Measurements from ENCODE around the gene TMEM106B.
"Not testable (repeated sequence)": the region's sequence is repeated elsewhere in the genome, so short reads cannot be mapped to it uniquely, and the experiment has no call there.

The TMEM106B gene

DNA sequence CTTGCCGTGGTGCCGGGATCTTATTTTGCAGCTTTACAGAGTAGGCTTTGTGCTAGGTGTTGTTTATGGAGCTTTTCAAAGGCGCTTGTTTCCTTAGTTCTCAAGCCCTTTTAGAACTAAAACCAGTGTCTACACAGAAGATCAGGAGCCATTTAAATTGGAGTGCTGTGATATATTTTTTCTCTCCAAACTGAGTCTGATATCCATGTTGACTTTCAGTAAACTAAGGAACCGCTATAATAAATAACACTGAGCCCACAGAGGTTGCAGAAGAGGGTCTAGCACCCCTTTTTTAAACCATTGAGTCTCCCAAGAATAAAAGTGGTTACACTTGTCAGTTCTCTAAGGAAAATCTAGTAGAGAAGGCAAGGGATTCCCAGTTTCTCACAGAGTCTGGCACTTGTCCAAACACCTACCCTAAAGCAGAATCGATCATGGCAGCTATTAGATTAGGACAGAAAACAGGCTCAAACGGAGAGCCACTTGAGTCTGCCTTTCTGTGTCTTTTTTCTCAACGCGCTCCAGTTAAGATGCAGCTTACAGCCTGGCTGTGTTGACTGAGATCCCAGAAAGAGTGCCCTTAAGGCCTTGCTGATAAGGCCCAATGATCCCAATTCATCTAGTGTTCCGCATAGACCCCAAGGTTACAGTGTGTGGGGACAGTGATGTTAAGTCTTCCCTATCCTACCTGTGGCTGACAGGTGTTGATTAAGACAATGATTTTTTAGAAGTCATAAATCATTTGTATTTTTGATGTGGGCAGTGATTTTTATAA is 804 bp downstream of the TMEM106B start:
- H3K36me3 Mint-ChIP-seq (ENCODE audit: low read depth): peaks cover 23% of the 10 kb centered on the region
- no peaks in the 10 kb centered on the region for H3K9me3 Mint-ChIP-seq
- ATAC-seq (no peak), DNase-seq (no peak)
- peak overlapping the region; percentile 94 for H3K27ac Mint-ChIP-seq
- H3K4me3 Mint-ChIP-seq: peak overlapping the region; percentile 97
- H3K27me3 Mint-ChIP-seq: peaks cover 5% of the 10 kb centered on the region
- peaks cover 44% of the 10 kb centered on the region for H3K4me1 Mint-ChIP-seq

DNA sequence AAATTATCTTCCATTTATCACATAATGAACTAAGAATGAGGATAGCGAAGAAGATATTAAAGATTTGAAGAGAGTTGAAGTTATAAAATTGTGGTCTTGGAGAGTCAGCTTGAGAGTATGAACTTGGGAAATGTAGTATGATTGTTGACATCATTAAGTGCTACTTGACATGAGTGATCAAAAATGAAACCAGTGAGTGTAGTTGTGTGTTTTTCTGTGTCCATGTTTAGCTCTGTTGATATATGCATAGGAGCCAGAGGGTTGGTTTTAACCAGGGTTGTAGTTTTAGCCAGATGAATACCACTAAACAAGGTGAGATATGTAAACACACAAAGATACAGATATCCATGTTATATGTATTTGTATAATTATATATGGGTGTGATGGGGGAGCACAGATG is 6.2 kb downstream of the TMEM106B start:
- Mint-ChIP-seq H3K36me3 (ENCODE audit: low read depth) (peaks cover 58% of the 10 kb centered on the region), H3K4me3 (no peak overlapping the region), H3K9me3 (no peaks in the 10 kb centered on the region), H3K27me3 (no peaks in the 10 kb centered on the region), H3K27ac (no peak overlapping the region), H3K4me1 (peaks cover 50% of the 10 kb centered on the region)
- DNase-seq: no peak
- ATAC-seq: no peak

DNA sequence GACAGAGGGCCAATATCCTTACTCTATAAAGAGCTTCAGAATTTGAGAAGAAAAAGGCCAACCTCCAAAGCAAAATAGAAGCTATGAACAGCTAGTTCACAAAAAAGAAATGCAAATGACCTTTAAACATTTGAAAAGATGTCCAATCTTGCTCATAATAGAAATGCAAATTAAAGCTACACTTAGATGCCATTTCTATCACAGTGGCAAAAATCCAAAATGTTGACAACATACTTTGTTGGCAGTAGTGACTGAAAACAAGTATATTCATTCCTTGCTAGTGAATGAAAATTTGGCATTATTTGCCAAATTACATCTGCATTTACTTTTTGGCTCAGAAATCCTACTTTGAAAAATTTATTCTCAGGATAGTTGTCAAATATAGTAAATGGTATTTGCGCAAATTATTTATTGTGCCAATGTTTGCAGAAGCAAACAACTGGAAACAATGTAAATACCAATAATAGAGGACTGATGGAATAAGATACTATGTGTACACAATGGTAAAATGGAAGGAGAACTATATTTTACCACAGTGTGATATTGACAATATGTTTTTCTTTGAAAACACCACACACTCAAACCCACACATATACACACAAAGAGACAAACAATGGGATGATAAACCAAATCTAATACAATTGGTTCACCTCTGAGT is 9.4 kb downstream of the TMEM106B start:
- peaks cover 76% of the 10 kb centered on the region for H3K36me3 Mint-ChIP-seq (ENCODE audit: low read depth)
- no peaks in the 10 kb centered on the region for H3K27me3 Mint-ChIP-seq
- H3K4me3 Mint-ChIP-seq: no peak overlapping the region
- peaks cover 7% of the 10 kb centered on the region for H3K9me3 Mint-ChIP-seq
- ATAC-seq: no peak
- H3K27ac Mint-ChIP-seq: no peak overlapping the region
- no peak for DNase-seq
- peaks cover 49% of the 10 kb centered on the region for H3K4me1 Mint-ChIP-seq

DNA sequence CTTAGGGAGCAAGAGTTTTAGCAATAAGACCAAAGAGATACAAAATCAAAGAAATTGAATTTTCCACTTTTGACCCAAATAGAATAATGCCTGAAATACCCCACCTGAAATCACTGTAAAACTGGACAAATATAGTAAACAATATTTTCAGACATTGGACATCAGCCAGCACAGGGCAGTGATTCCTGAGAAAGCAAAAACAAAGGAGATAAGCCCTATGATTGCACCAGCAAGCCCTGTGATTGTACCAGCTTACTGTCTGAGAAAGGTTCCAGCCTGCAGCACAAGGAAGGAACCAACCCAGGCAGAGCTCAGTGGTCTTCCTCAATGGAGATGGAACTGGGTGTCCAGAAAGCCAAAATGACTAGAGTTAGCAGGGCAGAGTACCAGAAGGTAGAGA is 10.3 kb downstream of the TMEM106B start:
- ATAC-seq (no peak), DNase-seq (no peak)
- Mint-ChIP-seq H3K4me3 (no peak overlapping the region), H3K27ac (peak overlapping the region; percentile 47), H3K36me3 (ENCODE audit: low read depth) (peaks cover 77% of the 10 kb centered on the region), H3K4me1 (peaks cover 51% of the 10 kb centered on the region), H3K9me3 (peaks cover 14% of the 10 kb centered on the region), H3K27me3 (no peaks in the 10 kb centered on the region)

- peak overlapping the region; percentile 59 for H3K4me3 Mint-ChIP-seq
- peaks cover 16% of the 10 kb centered on the region for H3K9me3 Mint-ChIP-seq
- peaks cover 43% of the 10 kb centered on the region for H3K4me1 Mint-ChIP-seq
- peak overlapping the region; percentile 89 for H3K27ac Mint-ChIP-seq
- no peak for ATAC-seq
- peaks cover 66% of the 10 kb centered on the region for H3K36me3 Mint-ChIP-seq (ENCODE audit: low read depth)
- H3K27me3 Mint-ChIP-seq: no peaks in the 10 kb centered on the region
- DNase-seq: no peak
Observed at GRCh38 chr7:12222889-12223579, 11.9 kb downstream of the TMEM106B start.

GRCh38 chr7:12225017-12225416 is 13.9 kb downstream of the TMEM106B start:
- peaks cover 43% of the 10 kb centered on the region for H3K4me1 Mint-ChIP-seq

DNA sequence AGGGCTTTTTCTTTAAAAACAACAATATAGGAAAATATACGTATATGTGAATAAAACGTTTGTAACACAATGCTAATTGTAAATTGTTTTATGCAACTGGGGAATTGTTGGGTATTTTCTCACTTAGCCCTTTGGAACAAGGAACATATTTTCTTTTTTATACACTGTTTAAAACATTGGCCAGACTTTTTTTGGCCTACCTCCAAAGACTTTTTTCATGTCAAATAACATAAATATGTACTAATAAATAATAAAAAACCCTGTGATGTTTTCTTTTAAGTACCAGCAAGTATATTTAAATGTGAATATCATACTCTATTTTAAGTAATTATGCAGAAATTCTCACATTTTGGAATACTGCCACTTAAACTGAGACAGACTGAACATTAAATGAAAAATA is 15.7 kb downstream of the TMEM106B start:
- Mint-ChIP-seq H3K4me1 (peaks cover 35% of the 10 kb centered on the region), H3K4me3 (no peak overlapping the region), H3K27ac (no peak overlapping the region), H3K9me3 (peaks cover 16% of the 10 kb centered on the region), H3K27me3 (no peaks in the 10 kb centered on the region), H3K36me3 (ENCODE audit: low read depth) (peaks cover 48% of the 10 kb centered on the region)
- ATAC-seq: no peak
- no peak for DNase-seq

More at GRCh38 chr7:12225017-12225416, 13.9 kb downstream of the TMEM106B start:
- peaks cover 16% of the 10 kb centered on the region for H3K9me3 Mint-ChIP-seq
- H3K36me3 Mint-ChIP-seq (ENCODE audit: low read depth): peaks cover 56% of the 10 kb centered on the region
- not testable (repeated sequence) for H3K27me3 Mint-ChIP-seq, ATAC-seq, DNase-seq, H3K4me3 Mint-ChIP-seq, H3K27ac Mint-ChIP-seq

DNA sequence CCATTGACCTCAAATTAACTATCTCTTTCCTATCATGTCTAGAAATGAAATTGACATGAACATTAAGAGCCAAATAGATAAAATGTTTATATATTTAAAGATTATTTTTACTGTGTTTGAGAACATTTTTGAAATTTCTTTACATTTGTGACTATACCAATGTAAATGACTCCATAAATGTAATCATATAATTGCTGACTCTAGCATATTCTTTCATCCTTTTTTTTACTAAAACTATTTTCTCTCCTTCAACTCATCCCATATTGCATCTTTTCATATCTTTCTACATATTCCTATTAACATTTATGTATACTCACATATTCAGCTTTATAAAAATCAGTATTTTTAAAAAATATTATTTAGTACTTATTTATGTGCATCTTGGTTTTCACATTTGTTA is 16.9 kb downstream of the TMEM106B start:
- no peak for DNase-seq
- peaks cover 11% of the 10 kb centered on the region for H3K9me3 Mint-ChIP-seq
- H3K36me3 Mint-ChIP-seq (ENCODE audit: low read depth): peaks cover 45% of the 10 kb centered on the region
- no peaks in the 10 kb centered on the region for H3K27me3 Mint-ChIP-seq
- peaks cover 23% of the 10 kb centered on the region for H3K4me1 Mint-ChIP-seq
- no peak overlapping the region for H3K4me3 Mint-ChIP-seq
- no peak overlapping the region for H3K27ac Mint-ChIP-seq
- no peak for ATAC-seq

- H3K4me1 Mint-ChIP-seq: peaks cover 17% of the 10 kb centered on the region
- H3K4me3 Mint-ChIP-seq: no peak overlapping the region
- DNase-seq (no peak), ATAC-seq (no peak)
- H3K36me3 Mint-ChIP-seq (ENCODE audit: low read depth): peaks cover 44% of the 10 kb centered on the region
- no peak overlapping the region for H3K27ac Mint-ChIP-seq
- H3K9me3 Mint-ChIP-seq: peaks cover 11% of the 10 kb centered on the region
- H3K27me3 Mint-ChIP-seq: no peaks in the 10 kb centered on the region
Observed at GRCh38 chr7:12229046-12229445, 18.0 kb downstream of the TMEM106B start.

DNA sequence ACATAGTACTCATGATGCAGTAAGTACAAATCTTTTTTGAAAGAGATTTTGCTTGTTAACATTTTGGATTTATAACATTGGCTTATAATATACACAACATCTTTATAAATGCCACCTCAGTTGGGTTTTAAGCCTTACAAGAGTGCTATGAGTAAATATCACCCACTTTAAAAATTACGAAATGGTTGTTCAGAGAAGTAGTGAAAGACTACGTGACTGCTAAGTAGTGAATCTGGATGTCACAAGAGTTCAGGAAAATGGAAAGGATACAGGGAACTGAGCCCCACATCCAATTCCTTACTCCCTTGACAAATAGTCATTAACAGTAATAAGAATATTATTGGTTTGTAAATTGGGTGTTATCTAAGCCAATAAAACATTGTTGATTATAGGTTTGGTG is 20.0 kb downstream of the TMEM106B start:
- peaks cover 4% of the 10 kb centered on the region for H3K9me3 Mint-ChIP-seq
- no peak for DNase-seq
- H3K36me3 Mint-ChIP-seq (ENCODE audit: low read depth): peaks cover 26% of the 10 kb centered on the region
- H3K4me1 Mint-ChIP-seq: peaks cover 16% of the 10 kb centered on the region
- ATAC-seq: no peak
- no peaks in the 10 kb centered on the region for H3K27me3 Mint-ChIP-seq
- no peak overlapping the region for H3K27ac Mint-ChIP-seq
- H3K4me3 Mint-ChIP-seq: no peak overlapping the region

DNA sequence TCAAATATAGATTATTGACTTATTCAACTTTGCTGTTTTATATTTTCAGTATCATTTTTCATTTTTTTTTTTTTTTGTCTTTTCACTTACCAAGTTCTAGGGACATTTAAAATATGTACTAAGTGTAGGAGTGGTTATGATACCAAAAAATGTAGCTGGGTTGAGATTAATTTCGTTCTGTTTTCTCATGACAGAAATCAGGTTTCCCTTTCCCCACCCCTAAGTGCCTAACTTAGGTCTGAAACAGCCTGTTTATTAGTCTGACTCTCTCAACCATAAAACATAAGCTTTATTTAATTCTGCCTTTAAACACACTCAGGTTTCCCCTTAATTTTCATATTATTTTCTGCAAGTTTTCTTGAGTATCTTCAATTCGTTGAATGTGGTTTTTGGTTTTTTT is 22.1 kb downstream of the TMEM106B start:
- Mint-ChIP-seq H3K36me3 (ENCODE audit: low read depth) (peaks cover 34% of the 10 kb centered on the region), H3K27me3 (no peaks in the 10 kb centered on the region), H3K27ac (no peak overlapping the region), H3K4me1 (peaks cover 11% of the 10 kb centered on the region), H3K9me3 (peaks cover 9% of the 10 kb centered on the region), H3K4me3 (no peak overlapping the region)
- ATAC-seq (no peak), DNase-seq (no peak)

GRCh38 chr7:12234334-12234865 is 23.3 kb downstream of the TMEM106B start:
- ATAC-seq (no peak), DNase-seq (no peak)
- Mint-ChIP-seq H3K9me3 (peaks cover 18% of the 10 kb centered on the region), H3K4me1 (peaks cover 14% of the 10 kb centered on the region), H3K4me3 (no peak overlapping the region), H3K36me3 (ENCODE audit: low read depth) (peaks cover 41% of the 10 kb centered on the region), H3K27me3 (no peaks in the 10 kb centered on the region), H3K27ac (no peak overlapping the region)

DNA sequence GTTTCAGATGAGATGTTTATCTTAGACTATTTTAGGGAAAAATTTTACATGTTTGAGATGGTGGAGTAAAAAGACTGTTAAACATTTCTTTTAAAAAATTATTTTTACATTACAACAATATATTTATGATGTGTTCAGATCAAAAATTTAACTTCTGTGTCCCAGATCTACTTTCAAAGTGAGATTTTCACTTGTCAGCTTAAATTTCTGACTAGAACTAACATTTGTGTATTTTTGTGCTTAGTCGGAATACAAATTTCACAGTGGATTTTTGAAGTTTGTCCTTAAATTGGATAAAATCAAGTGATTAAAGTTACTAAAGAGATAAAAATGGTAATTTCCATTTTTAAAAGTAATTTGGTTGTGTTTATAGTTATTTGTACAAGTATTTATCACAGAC is 24.9 kb downstream of the TMEM106B start:
- peaks cover 21% of the 10 kb centered on the region for H3K4me1 Mint-ChIP-seq
- no peak overlapping the region for H3K4me3 Mint-ChIP-seq
- peaks cover 47% of the 10 kb centered on the region for H3K36me3 Mint-ChIP-seq (ENCODE audit: low read depth)
- ATAC-seq (no peak), DNase-seq (no peak)
- peaks cover 18% of the 10 kb centered on the region for H3K9me3 Mint-ChIP-seq
- H3K27ac Mint-ChIP-seq: no peak overlapping the region
- no peaks in the 10 kb centered on the region for H3K27me3 Mint-ChIP-seq

GRCh38 chr7:12237007-12237406 is 25.9 kb downstream of the TMEM106B start:
- H3K4me3 Mint-ChIP-seq: no peak overlapping the region
- H3K4me1 Mint-ChIP-seq: peaks cover 21% of the 10 kb centered on the region
- no peaks in the 10 kb centered on the region for H3K27me3 Mint-ChIP-seq
- H3K9me3 Mint-ChIP-seq: peaks cover 18% of the 10 kb centered on the region
- DNase-seq (no peak), ATAC-seq (no peak)
- no peak overlapping the region for H3K27ac Mint-ChIP-seq
- peaks cover 55% of the 10 kb centered on the region for H3K36me3 Mint-ChIP-seq (ENCODE audit: low read depth)

All from activated naive CD8-positive, alpha-beta T cell treated with anti-CD3 and anti-CD28 coated beads, Interleukin-2, amount 50 U/mL, for 24 hours (primary cell).